ENCODE measurements around the gene SRGN.
"Not testable (repeated sequence)": the region's sequence is repeated elsewhere in the genome, so short reads cannot be mapped to it uniquely, and the experiment has no call there.

The SRGN gene

GRCh38 chr10:69087590-69088470 lies at the start of gene SRGN:
SRGN (plus strand) TSS chr10:69088103; CDS start chr10:69088158, 55 bp downstream.
- H3K27ac ChIP-seq, result no peak within 1 kb of the TSS
- no peak for TF ChIP-seq CTCF (conservative IDR thresholded peaks at IDR 0.05)

GRCh38 chr10:69040904-69041303 lies 47.0 kb upstream of the SRGN start:
- not testable (repeated sequence) for H3K27ac ChIP-seq

- no peak overlapping the region for H3K27ac ChIP-seq
Measured at GRCh38 chr10:69042417-69042816, 45.5 kb upstream of the SRGN start.

GRCh38 chr10:69042838-69043237 lies 45.1 kb upstream of the SRGN start:
- no peak for TF ChIP-seq CTCF (conservative IDR thresholded peaks at IDR 0.05)
- H3K27ac ChIP-seq, result no peak overlapping the region

More at GRCh38 chr10:69042417-69042816, 45.5 kb upstream of the SRGN start:
- TF ChIP-seq CTCF (conservative IDR thresholded peaks at IDR 0.05), result no peak

- H3K27ac ChIP-seq, result no peak overlapping the region
- TF ChIP-seq CTCF (conservative IDR thresholded peaks at IDR 0.05), result no peak
Measured at GRCh38 chr10:69043931-69044531, 43.9 kb upstream of the SRGN start.

GRCh38 chr10:69044546-69044945 lies 43.4 kb upstream of the SRGN start:
- no peak for TF ChIP-seq CTCF (conservative IDR thresholded peaks at IDR 0.05)
- H3K27ac ChIP-seq, result no peak overlapping the region

- TF ChIP-seq CTCF (conservative IDR thresholded peaks at IDR 0.05), result no peak
Measured at GRCh38 chr10:69045441-69046300, 42.2 kb upstream of the SRGN start.

More at GRCh38 chr10:69045441-69046300, 42.2 kb upstream of the SRGN start:
- no peak overlapping the region for H3K27ac ChIP-seq
